ACHN (cell line): Measurements from ENCODE around the gene PPARD.
"Not testable (repeated sequence)": the region's sequence is repeated elsewhere in the genome, so short reads cannot be mapped to it uniquely, and the experiment has no call there.

Experiments
- DNase-seq: peaks from one replicate; pipeline ENCODE4 v3.0.0-alpha.2; 2015
- in situ Hi-C: cut with HindIII; loops from 2 replicates; pipeline ENCODE4 v1.10.0; 2017; ENCODE audit warnings: low sequenced_read_pairs, low pct_ligation_motif_present, low pct_unique_long_range_greater_than_20kb

The PPARD gene

DNA sequence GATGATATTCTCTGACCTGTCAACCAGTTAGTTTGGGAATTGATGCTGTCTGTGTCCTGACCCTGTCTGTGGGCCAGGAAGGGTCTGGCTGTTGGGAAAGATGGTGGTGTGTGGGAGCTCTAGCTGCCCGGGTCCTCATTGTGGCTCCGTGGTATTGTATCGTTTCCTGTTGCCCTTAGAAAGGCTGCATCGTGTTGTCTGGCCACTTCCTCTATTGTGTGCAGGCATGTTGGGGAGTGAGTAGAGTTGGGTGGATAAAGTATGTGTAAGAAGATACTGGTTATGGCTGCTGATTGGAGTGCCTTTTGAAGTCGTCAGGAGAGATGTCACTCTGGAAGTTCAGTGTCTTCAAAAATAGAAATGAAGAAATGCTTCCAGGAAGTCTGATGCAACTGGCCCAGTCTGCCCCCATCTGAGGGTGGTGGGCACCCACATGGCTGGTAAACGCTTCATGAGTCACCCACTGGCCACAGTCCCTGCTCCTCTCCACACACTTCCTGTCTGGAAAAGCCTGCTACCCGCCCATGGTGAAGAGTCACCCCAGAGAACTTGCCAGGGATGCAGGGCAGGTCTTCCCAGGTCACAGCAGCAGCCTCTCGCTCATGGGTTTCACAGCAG is 27.9 kb downstream of the PPARD start:
- in situ Hi-C loops = no loop called here
- DNase-seq = peak; percentile 69

DNA sequence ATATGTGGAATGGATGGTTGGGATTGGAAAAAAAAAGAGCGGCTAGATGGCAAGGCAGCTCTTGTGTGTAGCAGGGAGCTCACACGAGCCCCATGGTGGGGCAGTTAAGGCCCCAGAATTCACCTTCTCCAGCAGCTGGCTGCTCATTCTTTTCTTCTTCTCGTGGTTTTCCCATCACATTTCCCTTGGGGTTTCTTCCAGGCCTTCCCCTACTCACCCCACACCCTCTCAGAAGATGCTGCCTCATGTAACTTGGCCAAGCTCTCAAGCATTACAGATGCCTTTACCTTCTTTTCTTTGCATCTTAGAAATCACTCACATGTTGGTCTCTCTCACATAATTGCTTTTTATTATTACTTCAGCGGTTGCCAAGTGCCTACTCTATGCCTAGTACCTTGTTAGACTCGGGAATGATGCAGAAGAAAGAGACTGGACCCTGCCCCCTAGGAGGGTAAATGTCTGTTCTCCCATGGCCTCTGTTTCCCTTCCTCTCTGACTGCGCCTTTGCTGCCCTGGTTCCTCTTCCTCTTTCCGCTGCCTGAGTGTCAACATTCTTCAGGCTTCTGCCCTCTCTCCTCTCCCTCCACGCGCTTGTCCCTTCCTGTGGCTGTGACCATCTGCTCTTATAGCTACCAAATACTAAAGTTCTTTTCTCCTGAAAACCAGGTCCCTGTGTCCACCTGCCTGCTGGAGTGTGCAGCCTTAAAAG is 28.6 kb downstream of the PPARD start:
- no peak for DNase-seq
- in situ Hi-C loops = no loop called here

DNA sequence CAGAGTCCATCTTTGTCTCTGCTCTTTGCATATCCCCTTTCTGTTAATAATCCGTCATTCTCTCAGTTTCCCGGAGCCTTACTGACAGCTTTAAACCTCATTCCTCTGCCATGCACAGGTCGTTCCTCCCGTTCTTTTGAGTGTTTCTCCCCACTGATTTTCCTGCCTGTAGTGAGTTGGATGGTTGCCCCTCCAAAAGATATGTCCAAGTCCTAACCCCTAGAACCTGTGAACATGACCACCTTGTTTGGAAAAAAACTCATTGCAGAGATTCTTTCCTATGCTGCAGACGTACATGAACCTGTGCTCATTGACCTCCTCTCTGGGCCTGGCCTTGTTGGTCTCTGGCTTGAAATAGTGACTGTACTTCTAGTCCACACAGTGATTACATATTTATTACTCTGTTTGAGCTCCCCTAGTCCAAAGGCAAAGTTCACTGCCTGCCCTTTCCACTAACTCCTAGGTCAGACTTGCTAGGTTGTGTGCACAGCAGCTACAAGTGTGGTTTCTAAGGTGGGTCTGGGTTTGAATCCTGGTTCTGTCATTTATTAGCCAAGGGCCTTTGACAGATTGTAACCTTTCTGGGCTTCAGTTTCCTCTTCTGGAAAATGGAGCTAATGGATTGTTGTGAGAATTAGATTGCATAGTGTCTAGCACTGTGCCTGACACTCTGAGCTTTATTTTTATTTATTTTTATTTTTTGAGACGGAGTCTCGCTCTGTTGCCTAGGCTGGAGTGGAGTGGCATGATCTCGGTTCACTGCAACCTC is 29.3 kb downstream of the PPARD start:
- DNase-seq = no peak
- in situ Hi-C loops = no loop called here

DNA sequence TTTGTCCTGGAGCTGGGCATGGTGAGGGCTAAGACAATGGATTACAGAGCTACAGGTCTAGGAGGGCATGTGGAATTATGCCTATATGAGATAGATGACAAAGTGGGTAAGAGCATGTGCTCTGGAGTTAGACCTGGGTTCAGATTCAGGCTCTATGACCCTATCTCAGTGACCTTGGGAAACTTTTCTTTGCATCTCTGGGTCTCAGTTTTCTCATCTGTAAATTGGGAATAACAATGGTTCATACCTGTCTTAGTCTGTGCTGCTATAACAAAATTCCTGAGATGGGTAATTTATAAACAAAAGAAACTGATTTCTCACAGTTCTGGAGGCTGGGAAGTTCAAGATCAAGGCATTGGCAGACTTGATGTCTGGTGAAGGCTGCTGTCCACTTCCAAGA is 30.3 kb downstream of the PPARD start:
- no peak for DNase-seq
- in situ Hi-C loops = no loop called here

DNA sequence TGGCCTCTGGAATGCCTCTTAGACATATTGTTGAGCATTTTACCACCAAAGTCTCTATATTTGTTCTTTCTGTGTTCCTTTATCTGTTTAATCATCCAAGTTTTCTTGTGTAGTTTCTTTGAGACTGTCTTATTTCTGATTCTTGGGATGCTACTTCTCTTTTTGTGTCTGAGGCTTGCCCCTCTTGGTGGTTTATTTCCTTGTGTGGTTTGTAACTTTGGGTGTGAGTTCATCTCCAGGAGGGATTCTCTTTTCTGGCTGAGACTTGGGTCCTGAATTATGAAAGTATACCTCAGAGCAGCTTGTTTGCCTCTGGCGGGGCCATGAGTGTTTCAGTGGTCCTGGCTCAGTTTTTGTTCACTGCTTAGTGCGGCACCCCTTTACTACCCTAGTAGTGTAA is 33.9 kb downstream of the PPARD start:
- in situ Hi-C loops = no loop called here
- no peak for DNase-seq

DNA sequence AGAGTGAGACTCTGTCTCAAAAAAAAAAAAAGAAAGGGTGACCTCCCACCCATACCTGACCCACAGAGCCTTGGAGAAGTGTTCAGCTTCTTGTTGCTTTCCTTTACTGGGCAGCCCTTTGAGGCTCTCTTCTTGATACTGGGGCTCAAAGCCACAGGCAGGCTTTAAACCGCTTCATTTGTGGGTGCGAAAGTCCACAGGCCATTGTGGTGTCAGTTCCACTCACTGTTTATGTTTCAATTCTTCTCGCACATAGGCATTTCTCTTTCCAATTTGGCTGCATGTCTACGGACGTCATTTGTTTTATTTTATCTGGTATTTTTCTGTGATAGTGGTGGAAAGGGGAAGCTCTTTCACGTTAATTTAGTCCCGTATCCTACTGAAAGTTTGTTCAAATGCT is 34.6 kb downstream of the PPARD start:
- in situ Hi-C loops = no loop called here
- no peak for DNase-seq

DNA sequence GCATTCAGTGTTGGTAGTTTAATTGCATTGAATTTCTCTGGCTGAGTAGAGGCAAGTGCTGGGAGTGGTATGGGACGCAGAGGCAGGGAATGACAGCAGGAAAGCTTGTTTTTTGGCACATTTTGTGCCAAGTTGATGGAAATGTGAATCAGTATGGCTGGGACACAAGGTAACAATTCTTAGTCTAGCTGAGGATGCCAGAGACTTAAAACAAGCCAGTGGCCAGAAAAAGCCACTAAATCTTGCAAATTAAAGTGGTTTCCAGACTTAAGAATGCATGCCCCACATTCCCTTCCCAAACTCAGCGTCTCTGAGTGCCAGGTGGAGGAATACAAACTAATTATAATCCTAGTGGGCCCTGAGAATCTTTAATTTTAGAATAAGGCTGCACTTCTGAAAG is 35.9 kb downstream of the PPARD start:
- no peak for DNase-seq

DNA sequence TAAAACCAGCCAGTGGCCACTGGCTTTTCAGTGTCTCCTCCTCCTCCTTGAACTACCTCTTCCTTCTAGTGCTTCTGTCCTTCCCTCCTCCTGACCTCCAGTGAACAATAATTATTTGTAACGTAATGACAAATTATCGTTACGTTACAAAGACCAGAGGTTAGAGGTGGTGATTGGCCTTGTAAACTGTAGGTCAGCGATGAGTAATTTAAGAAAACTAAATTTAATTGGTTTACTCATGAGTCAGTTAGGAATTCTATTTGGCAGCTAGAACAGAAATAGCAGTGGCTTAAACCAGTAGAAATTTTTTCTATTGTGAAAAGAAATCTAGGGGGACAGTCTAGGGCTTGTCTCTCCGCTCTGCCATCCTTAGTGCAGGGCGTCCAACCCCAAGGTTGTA is 38.8 kb downstream of the PPARD start:
- no peak for DNase-seq
- in situ Hi-C loops = no loop called here

More for the DNA sequence above, 35.9 kb downstream of the PPARD start:
- in situ Hi-C loops = no loop called here

DNA sequence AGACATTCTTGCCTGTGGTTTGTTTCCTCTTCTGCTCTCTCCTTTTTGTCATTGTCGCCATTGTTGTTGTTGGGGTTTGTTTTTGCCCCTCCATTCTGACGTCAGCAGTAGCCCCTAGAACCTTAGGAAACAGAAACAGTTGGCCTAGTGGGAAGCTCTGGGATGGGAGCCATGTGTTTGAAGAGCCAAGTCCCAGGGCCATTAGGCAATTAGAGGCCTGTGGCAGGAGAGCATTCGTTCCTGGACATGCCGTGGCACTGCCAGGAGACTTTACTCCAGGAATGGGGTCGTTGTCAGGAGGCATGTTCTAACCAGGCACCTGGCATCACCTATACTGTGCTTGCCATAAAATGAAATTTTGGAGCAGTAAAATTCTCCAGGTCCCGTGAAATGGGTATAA is 39.7 kb downstream of the PPARD start:
- in situ Hi-C loops = no loop called here
- DNase-seq = no peak

DNA sequence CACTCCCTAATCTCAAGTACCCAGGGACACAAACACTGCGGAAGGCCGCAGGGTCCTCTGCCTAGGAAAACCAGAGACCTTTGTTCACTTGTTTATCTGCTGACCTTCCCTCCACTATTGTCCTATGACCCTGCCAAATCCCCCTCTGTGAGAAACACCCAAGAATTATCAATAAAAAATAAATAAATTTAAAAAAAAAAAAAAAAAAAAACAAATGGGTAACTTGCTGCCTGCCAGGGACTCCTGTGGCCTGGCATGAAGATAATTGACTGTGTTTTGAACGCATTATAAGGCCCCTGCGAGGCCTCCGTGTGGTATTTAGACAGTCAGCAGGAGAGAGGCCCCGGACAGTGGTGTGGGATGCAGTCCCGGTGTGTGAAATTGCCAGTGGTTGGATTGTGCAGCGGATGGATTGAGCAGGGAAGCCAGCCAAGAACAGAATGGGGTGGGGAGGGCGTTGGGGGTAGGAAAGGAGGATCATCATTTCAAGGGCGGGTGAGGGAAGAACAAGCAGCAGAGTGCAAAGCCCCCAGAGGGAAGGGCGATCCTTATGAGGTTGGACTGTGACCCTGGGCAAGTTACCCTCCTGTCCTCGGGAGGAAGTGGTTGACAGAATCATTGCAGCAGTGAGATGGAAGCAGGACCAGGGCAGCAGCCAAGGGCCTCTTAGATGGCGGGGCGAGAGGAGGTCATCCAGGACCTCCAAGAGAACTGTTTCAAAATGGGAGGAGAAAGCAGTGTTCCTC is 43.3 kb downstream of the PPARD start:
- in situ Hi-C loops = no loop called here

DNA sequence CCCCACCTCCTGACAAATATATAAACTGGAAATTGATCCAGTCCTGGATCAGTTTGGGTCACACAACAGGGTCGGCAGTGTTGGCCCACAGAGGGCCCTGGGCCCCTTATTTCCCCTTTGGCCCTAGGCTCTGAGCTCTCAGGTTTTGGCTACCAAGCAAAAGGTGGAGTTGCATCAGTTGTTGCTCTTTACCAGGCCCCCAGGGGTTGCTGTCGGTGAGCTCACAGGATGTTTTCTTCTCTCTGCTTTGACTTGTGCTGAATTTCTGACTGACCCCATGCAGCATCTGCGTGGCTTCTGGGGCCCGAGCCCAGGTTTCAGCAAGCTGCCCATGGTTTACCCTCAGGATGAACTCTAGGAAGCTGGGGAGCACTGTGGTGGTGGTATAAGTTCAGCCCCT is 44.6 kb downstream of the PPARD start:
- in situ Hi-C loops = no loop called here
- DNase-seq = no peak

More for the DNA sequence above, 43.3 kb downstream of the PPARD start:
- DNase-seq = no peak

DNA sequence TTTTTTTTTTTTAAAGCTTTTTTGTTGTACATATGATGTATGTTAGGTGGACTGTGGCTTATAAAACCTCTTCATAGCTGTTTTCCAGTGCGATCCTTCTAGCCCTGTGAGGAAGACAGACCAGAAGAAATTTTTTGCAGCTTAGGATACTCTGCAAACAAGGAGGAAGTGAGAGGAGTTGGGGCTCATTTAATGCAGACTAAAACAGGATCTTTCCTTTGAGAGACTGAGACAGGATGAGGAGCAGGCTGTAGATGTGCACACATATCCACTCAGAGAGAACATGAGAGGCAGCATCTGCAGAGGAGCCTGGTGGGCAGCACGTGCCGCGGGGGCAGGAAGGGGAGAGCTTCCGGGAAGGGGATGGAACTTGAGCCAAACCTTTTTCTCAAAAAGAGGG is 45.7 kb downstream of the PPARD start:
- in situ Hi-C loops = no loop called here
- no peak for DNase-seq

DNA sequence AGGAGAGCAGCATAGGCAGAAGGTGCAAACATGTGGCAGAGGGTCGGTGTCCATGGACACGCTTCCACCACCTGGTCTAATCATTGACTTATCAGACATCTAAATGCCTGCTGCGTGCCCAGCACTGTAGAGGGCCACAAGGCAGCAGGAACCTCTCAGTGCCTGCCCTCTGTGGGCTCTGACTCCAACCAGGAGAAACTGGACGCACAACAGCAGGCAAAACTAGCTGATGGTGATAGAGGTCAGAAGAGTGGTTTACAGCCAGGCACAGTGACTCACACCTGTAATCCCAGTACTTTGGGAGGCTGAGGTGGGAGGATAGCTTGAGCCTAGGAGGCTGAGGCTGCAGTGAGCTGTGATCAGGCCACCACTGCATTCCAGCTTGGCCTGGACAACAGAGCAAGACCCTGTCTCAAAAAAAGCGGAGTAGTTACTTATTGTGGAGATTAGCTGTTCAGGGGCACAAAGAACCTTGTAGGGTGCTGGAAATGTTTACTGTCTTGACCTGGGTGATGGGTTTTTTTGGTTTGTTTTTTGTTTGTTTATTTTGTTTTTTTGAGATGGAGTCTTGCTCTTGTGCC is 46.5 kb downstream of the PPARD start:
- in situ Hi-C loops = no loop called here

DNA sequence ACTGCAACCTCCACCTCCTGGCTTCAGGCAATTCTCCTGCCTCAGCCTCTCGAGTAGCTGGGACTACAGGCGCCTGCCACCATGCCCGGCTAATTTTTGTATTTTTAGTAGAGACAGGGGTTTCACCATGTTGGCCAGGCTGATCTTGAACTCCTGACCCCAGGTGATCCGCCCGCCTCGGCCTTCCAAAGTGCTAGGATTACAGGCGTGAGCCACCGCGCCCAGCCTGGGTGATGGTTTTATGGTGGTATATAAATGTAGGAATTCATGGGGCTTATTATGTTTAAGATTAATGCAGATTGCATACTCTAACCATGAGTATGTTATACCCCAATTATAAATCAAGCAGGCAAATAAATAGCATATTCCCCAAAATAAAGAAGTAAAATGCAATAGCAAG is 47.0 kb downstream of the PPARD start:
- DNase-seq, in situ Hi-C loops: not testable (repeated sequence)

More for the DNA sequence above, 46.5 kb downstream of the PPARD start:
- DNase-seq = no peak

DNA sequence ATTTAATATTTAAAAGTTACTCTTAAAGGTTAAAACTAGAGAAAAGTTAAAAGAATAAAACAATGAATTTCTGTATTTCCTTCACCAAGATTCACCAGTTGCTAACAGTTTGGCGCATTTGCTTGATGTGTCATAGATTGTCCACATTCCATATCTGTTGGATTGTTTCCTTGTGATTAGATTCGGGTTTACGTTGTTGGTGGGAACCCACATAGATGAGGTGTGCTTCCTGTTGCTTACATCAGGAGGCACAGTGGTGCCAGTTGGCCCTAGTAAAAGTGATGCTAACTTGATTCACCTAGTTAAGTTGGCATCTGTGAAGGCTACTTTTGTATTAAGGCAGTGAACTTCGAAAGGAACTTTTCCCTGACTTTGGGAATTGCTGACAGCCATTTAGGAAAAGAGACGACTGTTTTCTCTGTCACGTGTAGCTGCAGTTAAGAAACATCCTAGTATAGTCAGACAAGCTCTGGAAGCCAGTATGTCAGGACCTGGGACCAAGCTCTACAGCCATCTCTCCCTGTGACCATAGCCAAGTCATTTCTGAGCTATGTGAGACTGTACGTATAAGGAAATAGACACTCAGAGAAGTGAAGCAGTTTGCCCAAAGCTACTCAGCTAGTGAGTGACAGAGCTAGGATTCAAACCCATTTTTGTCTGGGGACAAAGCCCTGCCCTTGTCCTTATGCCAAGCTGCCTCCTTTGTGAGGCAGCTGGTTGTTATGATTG is 49.0 kb downstream of the PPARD start:
- peak; percentile 88 for DNase-seq

DNA sequence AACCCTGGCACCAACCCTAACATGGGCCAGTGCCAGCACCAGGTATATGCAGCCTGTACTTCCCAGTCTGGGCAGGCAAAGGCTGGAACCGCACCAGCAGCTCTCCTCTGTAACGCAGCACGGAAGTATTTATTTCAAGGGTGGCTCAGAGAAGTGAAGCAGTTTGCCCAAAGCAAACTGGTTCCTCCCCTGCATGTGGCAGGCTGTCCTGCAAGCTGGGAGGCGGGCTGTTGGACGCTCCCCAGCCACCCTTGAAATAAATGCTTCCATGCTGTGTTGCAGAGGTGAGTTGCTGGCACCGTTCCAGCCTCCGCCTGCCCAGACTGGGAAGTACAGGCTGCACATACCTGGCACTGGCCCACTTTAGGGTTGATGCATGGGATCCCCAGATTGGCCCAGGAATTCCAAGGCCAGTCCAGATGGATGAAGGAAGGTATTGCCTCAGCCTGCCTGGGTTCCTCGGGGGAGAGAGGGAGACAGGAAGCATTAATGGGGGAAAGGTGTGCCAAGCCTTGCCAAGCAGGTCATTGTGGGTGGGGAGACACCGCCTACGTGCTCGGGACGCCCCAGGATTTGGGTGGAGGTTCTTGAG is 49.8 kb downstream of the PPARD start:
- in situ Hi-C loops = no loop called here
- DNase-seq = no peak

More for the DNA sequence above, 49.0 kb downstream of the PPARD start:
- in situ Hi-C loops = no loop called here

DNA sequence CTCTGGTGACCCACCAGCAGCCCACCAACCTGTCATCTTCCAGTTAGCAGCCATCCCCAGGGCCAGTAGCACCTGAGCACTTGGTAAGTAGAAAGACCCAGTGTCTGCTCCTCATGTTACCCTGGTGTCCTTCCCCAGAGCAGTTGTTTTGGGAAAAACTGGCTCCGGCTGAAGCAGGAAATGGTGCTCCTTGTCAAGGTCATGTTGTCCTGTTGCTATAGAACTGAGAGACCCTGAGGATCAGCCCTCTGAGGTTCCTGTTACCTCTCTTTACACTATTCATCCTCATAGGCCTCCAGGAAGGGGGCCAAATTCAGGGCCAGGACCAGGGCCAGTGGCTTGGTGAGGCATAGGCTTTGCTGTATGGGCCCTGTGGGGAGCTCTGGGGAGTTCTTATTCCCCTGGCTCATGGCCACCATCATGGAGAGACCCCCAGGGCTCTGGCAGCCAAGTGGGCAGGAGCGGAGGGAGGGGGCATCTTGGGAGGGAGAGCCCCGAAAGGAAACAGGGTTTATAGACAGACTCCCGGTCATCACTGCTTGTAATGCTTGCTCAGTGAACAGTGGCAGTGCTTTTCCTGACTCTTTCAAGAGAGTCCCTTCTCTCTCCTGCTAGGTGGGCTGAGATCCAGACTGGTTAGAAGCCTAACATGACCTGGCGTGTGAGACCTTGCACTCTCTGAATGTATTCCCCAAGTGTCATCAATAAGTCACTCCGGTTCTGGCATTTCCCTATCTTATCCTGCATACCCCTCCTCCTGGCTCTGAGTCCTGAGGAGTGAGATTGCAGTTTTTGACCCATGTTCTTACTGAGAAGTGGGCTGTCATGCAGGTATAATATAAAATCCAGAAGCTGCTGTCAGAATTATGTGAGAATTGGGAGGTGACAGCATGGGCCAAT is 50.7 kb downstream of the PPARD start:
- no peak for DNase-seq
- in situ Hi-C loops = no loop called here
